Measurements from ENCODE around the gene MCF2L.

MCF2L gene

GRCh38 chr13:113065406-113066141 lies 96.6 kb downstream of the MCF2L start:
- DNase-seq (ENCODE audit: low spot score in 2 of 2) (no peak), ATAC-seq (ENCODE audit: low read depth) (no peak)
- no peak overlapping the region for H3K27ac Mint-ChIP-seq
- no peaks in the 10 kb centered on the region for H3K27me3 Mint-ChIP-seq
- no peak overlapping the region for H3K4me3 Mint-ChIP-seq
- H3K9me3 Mint-ChIP-seq: no peaks in the 10 kb centered on the region
- no peaks in the 10 kb centered on the region for H3K4me1 Mint-ChIP-seq
- H3K36me3 Mint-ChIP-seq: peaks cover 4% of the 10 kb centered on the region

GRCh38 chr13:113066142-113066455 lies 97.1 kb downstream of the MCF2L start:
- H3K27me3 Mint-ChIP-seq: no peaks in the 10 kb centered on the region
- H3K9me3 Mint-ChIP-seq: no peaks in the 10 kb centered on the region
- ATAC-seq (ENCODE audit: low read depth) (no peak), DNase-seq (ENCODE audit: low spot score in 2 of 2) (no peak)
- no peaks in the 10 kb centered on the region for H3K4me1 Mint-ChIP-seq
- no peak overlapping the region for H3K27ac Mint-ChIP-seq
- H3K36me3 Mint-ChIP-seq: peaks cover 5% of the 10 kb centered on the region
- no peak overlapping the region for H3K4me3 Mint-ChIP-seq

- peaks cover 9% of the 10 kb centered on the region for H3K36me3 Mint-ChIP-seq
- peaks cover 2% of the 10 kb centered on the region for H3K9me3 Mint-ChIP-seq
- no peak overlapping the region for H3K4me3 Mint-ChIP-seq
- no peaks in the 10 kb centered on the region for H3K4me1 Mint-ChIP-seq
- no peaks in the 10 kb centered on the region for H3K27me3 Mint-ChIP-seq
- ATAC-seq (ENCODE audit: low read depth): no peak
- no peak overlapping the region for H3K27ac Mint-ChIP-seq
- no peak for DNase-seq (ENCODE audit: low spot score in 2 of 2)
These were observed 97.7 kb downstream of the MCF2L start for GRCh38 chr13:113066746-113067145.

- DNase-seq (ENCODE audit: low spot score in 2 of 2) (no peak), ATAC-seq (ENCODE audit: low read depth) (no peak)
- Mint-ChIP-seq H3K27me3 (no peaks in the 10 kb centered on the region), H3K4me1 (no peaks in the 10 kb centered on the region), H3K36me3 (peaks cover 6% of the 10 kb centered on the region), H3K27ac (no peak overlapping the region), H3K4me3 (no peak overlapping the region), H3K9me3 (peaks cover 4% of the 10 kb centered on the region)
These were observed 101.1 kb downstream of the MCF2L start for GRCh38 chr13:113069861-113070805.

GRCh38 chr13:113070855-113071254 lies 101.8 kb downstream of the MCF2L start:
- H3K4me1 Mint-ChIP-seq: no peaks in the 10 kb centered on the region

GRCh38 chr13:113072376-113072775 lies 103.4 kb downstream of the MCF2L start:
- Mint-ChIP-seq H3K27ac (no peak overlapping the region), H3K4me3 (no peak overlapping the region), H3K4me1 (no peaks in the 10 kb centered on the region), H3K36me3 (peaks cover 5% of the 10 kb centered on the region), H3K27me3 (no peaks in the 10 kb centered on the region), H3K9me3 (peaks cover 4% of the 10 kb centered on the region)
- ATAC-seq (ENCODE audit: low read depth) (no peak), DNase-seq (ENCODE audit: low spot score in 2 of 2) (no peak)

More at GRCh38 chr13:113070855-113071254, 101.8 kb downstream of the MCF2L start:
- ATAC-seq (ENCODE audit: low read depth) (no peak), DNase-seq (ENCODE audit: low spot score in 2 of 2) (no peak)
- Mint-ChIP-seq H3K27ac (no peak overlapping the region), H3K27me3 (no peaks in the 10 kb centered on the region), H3K36me3 (peaks cover 6% of the 10 kb centered on the region), H3K4me3 (no peak overlapping the region), H3K9me3 (peaks cover 4% of the 10 kb centered on the region)

GRCh38 chr13:113073942-113074341 lies 104.9 kb downstream of the MCF2L start:
- H3K4me3 Mint-ChIP-seq: no peak overlapping the region
- no peaks in the 10 kb centered on the region for H3K27me3 Mint-ChIP-seq
- peaks cover 4% of the 10 kb centered on the region for H3K9me3 Mint-ChIP-seq
- H3K4me1 Mint-ChIP-seq: no peaks in the 10 kb centered on the region
- no peak overlapping the region for H3K27ac Mint-ChIP-seq
- peaks cover 7% of the 10 kb centered on the region for H3K36me3 Mint-ChIP-seq
- DNase-seq (ENCODE audit: low spot score in 2 of 2) (no peak), ATAC-seq (ENCODE audit: low read depth) (no peak)

- Mint-ChIP-seq H3K4me3 (no peak overlapping the region), H3K27me3 (peaks cover 1% of the 10 kb centered on the region), H3K9me3 (peaks cover 4% of the 10 kb centered on the region), H3K27ac (no peak overlapping the region), H3K4me1 (no peaks in the 10 kb centered on the region), H3K36me3 (peaks cover 7% of the 10 kb centered on the region)
- no peak for DNase-seq (ENCODE audit: low spot score in 2 of 2)
- no peak for ATAC-seq (ENCODE audit: low read depth)
These were observed 105.4 kb downstream of the MCF2L start for GRCh38 chr13:113074401-113074800.

- DNase-seq (ENCODE audit: low spot score in 2 of 2): no peak
- Mint-ChIP-seq H3K9me3 (peaks cover 4% of the 10 kb centered on the region), H3K36me3 (peaks cover 7% of the 10 kb centered on the region), H3K4me1 (no peaks in the 10 kb centered on the region), H3K4me3 (no peak overlapping the region), H3K27ac (no peak overlapping the region), H3K27me3 (peaks cover 3% of the 10 kb centered on the region)
- ATAC-seq (ENCODE audit: low read depth): no peak
These were observed 105.9 kb downstream of the MCF2L start for GRCh38 chr13:113074876-113075275.

- peaks cover 3% of the 10 kb centered on the region for H3K27me3 Mint-ChIP-seq
- DNase-seq (ENCODE audit: low spot score in 2 of 2) (no peak), ATAC-seq (ENCODE audit: low read depth) (no peak)
- no peaks in the 10 kb centered on the region for H3K4me1 Mint-ChIP-seq
- H3K4me3 Mint-ChIP-seq: no peak overlapping the region
- H3K9me3 Mint-ChIP-seq: peaks cover 4% of the 10 kb centered on the region
- H3K27ac Mint-ChIP-seq: no peak overlapping the region
- peaks cover 7% of the 10 kb centered on the region for H3K36me3 Mint-ChIP-seq
These were observed 106.7 kb downstream of the MCF2L start for GRCh38 chr13:113075711-113076110.

GRCh38 chr13:113076681-113077401 lies 107.8 kb downstream of the MCF2L start:
- H3K36me3 Mint-ChIP-seq: peaks cover 2% of the 10 kb centered on the region
- H3K27me3 Mint-ChIP-seq: peaks cover 3% of the 10 kb centered on the region
- peaks cover 1% of the 10 kb centered on the region for H3K9me3 Mint-ChIP-seq
- no peak for DNase-seq (ENCODE audit: low spot score in 2 of 2)
- no peak overlapping the region for H3K4me3 Mint-ChIP-seq
- ATAC-seq (ENCODE audit: low read depth): no peak
- no peaks in the 10 kb centered on the region for H3K4me1 Mint-ChIP-seq
- no peak overlapping the region for H3K27ac Mint-ChIP-seq

GRCh38 chr13:113077566-113077952 lies 108.5 kb downstream of the MCF2L start:
- Mint-ChIP-seq H3K27ac (no peak overlapping the region), H3K4me3 (no peak overlapping the region)
- ATAC-seq (ENCODE audit: low read depth): no peak

GRCh38 chr13:113077953-113078901 lies 109.2 kb downstream of the MCF2L start:
- Mint-ChIP-seq H3K9me3 (no peaks in the 10 kb centered on the region), H3K4me1 (no peaks in the 10 kb centered on the region), H3K27ac (no peak overlapping the region), H3K27me3 (peaks cover 3% of the 10 kb centered on the region), H3K36me3 (peaks cover 2% of the 10 kb centered on the region), H3K4me3 (no peak overlapping the region)
- DNase-seq (ENCODE audit: low spot score in 2 of 2) (no peak), ATAC-seq (ENCODE audit: low read depth) (no peak)

More at GRCh38 chr13:113077566-113077952, 108.5 kb downstream of the MCF2L start:
- Mint-ChIP-seq H3K27me3 (peaks cover 3% of the 10 kb centered on the region), H3K4me1 (no peaks in the 10 kb centered on the region), H3K36me3 (peaks cover 2% of the 10 kb centered on the region), H3K9me3 (peaks cover 1% of the 10 kb centered on the region)
- DNase-seq (ENCODE audit: low spot score in 2 of 2): no peak

Data from memory B cell (primary cell).